K562 (cell line): ENCODE measurements around the gene AGMO. TPM values are rescaled to one million over a fixed set of nuclear protein-coding genes. Genes with fewer than 3 reads are reported as not detected.

Source experiments
- ATAC-seq: fragments of 200-7000 bp; cut with Tn5 transposase; 3 replicates; pipeline ENCODE4 v1.9.1; 2020; ENCODE audit warnings: moderate library complexity
- BruUV-seq: library from RNA; stranded (reverse); fragments of 400-500 nt; replicated peaks from 2 replicates; lab custom pipeline; 2021; lab: Mats Ljungman, UMichigan
- CTCF ChIA-PET: fragments of 300-600 bp; formaldehyde crosslinking; extraction: SDS; loops from one replicate; lab custom pipeline; 2021; ENCODE audit warnings: low intra/inter-chr PET ratio; lab: Yijun Ruan, JAX
- POLR2A ChIA-PET: fragments of 300-600, 350-650 bp; sonication (Branson Sonifier 250); formaldehyde crosslinking; extraction: SDS; loops from one replicate; lab custom pipeline; 2021; ENCODE audit warnings: antibody characterized with exemption, inconsistent platforms; lab: Yijun Ruan, JAX
- DNase-seq, 4 experiments: peaks; one replicate each; pipeline versions ENCODE4 v3.0.0 to v3.0.0-alpha.2; 2011 to 2018; ENCODE audit warnings: low spot score in 3 of 4, mixed read lengths in 3 of 4; ENCODE audit errors: extremely low read depth in 1 of 4
- FAIRE-seq: peaks from 2 replicates; lab custom pipeline; 2011; peaks lifted over from hg19 to GRCh38; lab: Jason Lieb, UNC
- H2AFZ ChIP-seq: 2 replicates; pipeline ENCODE4 v1.6.0; 2011; ENCODE audit warnings: low read depth, low read length, control low read depth, inconsistent platforms
- H3K27ac ChIP-seq: fragments of 200-600 bp; 3 replicates; pipeline ENCODE4 v1.8.0; 2011; ENCODE audit warnings: low read depth, mild to moderate bottlenecking, control low read depth, inconsistent platforms, low read length, moderate library complexity, mixed read lengths; ENCODE audit errors: extremely low read depth
- H3K27me3 ChIP-seq, 2 experiments: fragments of 300-600 bp in 1 of 2; 2 replicates in 1 of 2; 3 replicates in 1 of 2; pipeline versions ENCODE4 v1.6.0 to v1.8.0; 2011; ENCODE audit warnings: inconsistent platforms in 2 of 2, low read length in 2 of 2, mild to moderate bottlenecking in 1 of 2, mixed read lengths in 1 of 2, moderate library complexity in 1 of 2; ENCODE audit not compliant: control insufficient read depth in 2 of 2, insufficient read depth in 2 of 2
- H3K36me3 ChIP-seq: fragments of 300-600 bp; 3 replicates; pipeline ENCODE4 v1.8.0; 2011; ENCODE audit warnings: mild to moderate bottlenecking, low read length, inconsistent platforms; ENCODE audit not compliant: control insufficient read depth, insufficient read depth
- H3K4me1 ChIP-seq, 2 experiments: fragments of 200-600 bp in 1 of 2; replicated peaks in 1 of 2; 2 replicates in 1 of 2; 3 replicates in 1 of 2; pipeline versions ENCODE4 v1.5.1 to v1.8.0; 2011; ENCODE audit warnings: inconsistent platforms in 2 of 2, low read length in 2 of 2, mild to moderate bottlenecking in 1 of 2, mixed read lengths in 1 of 2, moderate library complexity in 1 of 2; ENCODE audit not compliant: control insufficient read depth in 2 of 2, insufficient read depth in 2 of 2
- H3K4me2 ChIP-seq: 2 replicates; pipeline ENCODE4 v1.6.1; 2011; ENCODE audit warnings: low read length, control low read depth, inconsistent platforms, mixed read lengths; ENCODE audit not compliant: insufficient read depth
- H3K4me3 ChIP-seq: fragments of 200-600 bp; sonication (generic), shearing (Covaris generic); 2 replicates; pipeline ENCODE4 v1.5.1; 2016; ENCODE audit warnings: control low read depth, inconsistent platforms
- H3K79me2 ChIP-seq: fragments of 200-600 bp; 3 replicates; pipeline ENCODE4 v1.8.0; 2011; ENCODE audit warnings: low read length, inconsistent platforms; ENCODE audit not compliant: control insufficient read depth, insufficient read depth
- H3K9ac ChIP-seq, 2 experiments: 2 replicates each; pipeline versions ENCODE4 v1.6.0 to v1.6.1; 2011; ENCODE audit warnings: low read depth in 2 of 2, low read length in 2 of 2, control low read depth in 1 of 2, inconsistent platforms in 1 of 2, mild to moderate bottlenecking in 1 of 2, mixed read lengths in 1 of 2; ENCODE audit not compliant: insufficient read depth in 1 of 2
- H3K9me1 ChIP-seq: one replicate; pipeline ENCODE4 v1.6.0; 2011; ENCODE audit warnings: inconsistent platforms, mild to moderate bottlenecking, low read length, moderate library complexity; ENCODE audit not compliant: control insufficient read depth, insufficient read depth
- H3K9me3 ChIP-seq: replicated peaks from 2 replicates; pipeline ENCODE4 v1.5.1; 2011; ENCODE audit warnings: low read depth, low read length, inconsistent platforms; ENCODE audit not compliant: control insufficient read depth, insufficient read depth
- H4K20me1 ChIP-seq: replicated peaks from 2 replicates; pipeline ENCODE4 v1.6.1; 2011; ENCODE audit warnings: low read length, inconsistent platforms, mixed read lengths; ENCODE audit not compliant: control insufficient read depth, insufficient read depth
- ATF1 ChIP-seq, 2 experiments: fragments of 450-650 bp in 1 of 2; IDR thresholded peaks; 2 replicates each; pipeline ENCODE4 v1.6.1; 2016; ENCODE audit warnings: missing compliant biosample characterization in 1 of 2, missing genetic modification characterization in 1 of 2
- DIDO1 ChIP-seq: fragments of 450-650 bp; IDR thresholded peaks from 2 replicates; pipeline ENCODE4 v1.6.1; 2016; ENCODE audit warnings: low read depth, missing biosample characterization, missing genetic modification characterization
- DMBX1 ChIP-seq: fragments of 250-450 bp; sonication (Bioruptor Pico); IDR thresholded peaks from 2 replicates; pipeline ENCODE4 v1.8.0; 2022; ENCODE audit warnings: inconsistent platforms, mild to moderate bottlenecking, moderate library complexity, borderline replicate concordance
- ELF2 ChIP-seq: fragments of 250-450 bp; sonication (Bioruptor Pico); IDR thresholded peaks from 2 replicates; pipeline ENCODE4 v1.5.0; 2021; ENCODE audit warnings: mild to moderate bottlenecking
- GABPB1 ChIP-seq: sonication (generic); formaldehyde crosslinking; IDR thresholded peaks from 2 replicates; pipeline ENCODE4 v1.8.0; 2022; ENCODE audit warnings: mild to moderate bottlenecking, missing genetic modification reagents
- JUND ChIP-seq, 2 experiments: IDR thresholded peaks; 2 replicates in 1 of 2; 3 replicates in 1 of 2; pipeline ENCODE4 v1.6.1; 2011; ENCODE audit warnings: borderline replicate concordance in 2 of 2, low read depth in 2 of 2, low read length in 2 of 2, improper control_type of control experiment in 1 of 2, missing biosample characterization in 1 of 2, missing genetic modification characterization in 1 of 2, missing genetic modification reagents in 1 of 2
- L3MBTL2 ChIP-seq: fragments of 450-650 bp; IDR thresholded peaks from 2 replicates; pipeline ENCODE4 v1.6.1; 2016; ENCODE audit warnings: mild to moderate bottlenecking, moderate library complexity
- NEUROD1 ChIP-seq: fragments of 150-350 bp; IDR thresholded peaks from 2 replicates; pipeline ENCODE4 v1.6.1; 2014; ENCODE audit warnings: borderline replicate concordance, low read length, low read depth; ENCODE audit not compliant: partially characterized antibody
- PTRF ChIP-seq: fragments of 450-650 bp; IDR thresholded peaks from 2 replicates; pipeline ENCODE4 v1.6.1; 2016; ENCODE audit warnings: mild to moderate bottlenecking, missing genetic modification characterization, missing compliant biosample characterization
- RAD21 ChIP-seq, 2 experiments: fragments of 250-450 bp in 1 of 2; fragments of 450-650 bp in 1 of 2; sonication (Bioruptor Pico) in 1 of 2; formaldehyde crosslinking in 1 of 2; IDR thresholded peaks in 1 of 2; conservative IDR thresholded peaks in 1 of 2; 2 replicates each; pipeline versions ENCODE4 v1.4.0 to v1.8.0; 2020 to 2022; ENCODE audit warnings: mild to moderate bottlenecking in 2 of 2, moderate library complexity in 1 of 2
- RBFOX2 ChIP-seq: fragments of 200-400 bp; formaldehyde crosslinking; IDR thresholded peaks from 2 replicates; pipeline ENCODE4 v1.6.1; 2017; ENCODE audit warnings: low read depth, mild to moderate bottlenecking, low read length, moderate library complexity
- TAF9B ChIP-seq: fragments of 450-650 bp; IDR thresholded peaks from 2 replicates; pipeline ENCODE4 v1.6.1; 2018; ENCODE audit warnings: mild to moderate bottlenecking; ENCODE audit not compliant: partially characterized antibody
- ZEB2 ChIP-seq: fragments of 450-650 bp; IDR thresholded peaks from 2 replicates; pipeline ENCODE4 v1.6.1; 2016
- ZNF184 ChIP-seq: sonication (generic); formaldehyde crosslinking; IDR thresholded peaks from 2 replicates; pipeline ENCODE4 v1.5.0; 2020; ENCODE audit warnings: missing genetic modification reagents
- ZNF449 ChIP-seq: fragments of 250-450 bp; sonication (Bioruptor Pico); IDR thresholded peaks from 2 replicates; pipeline ENCODE4 v1.8.0; 2022; ENCODE audit warnings: moderate library complexity, mild to moderate bottlenecking, inconsistent platforms
- ZZZ3 ChIP-seq: fragments of 450-650 bp; IDR thresholded peaks from 2 replicates; pipeline ENCODE4 v1.6.1; 2016; ENCODE audit warnings: antibody characterized with exemption, mild to moderate bottlenecking, moderate library complexity
- WGBS: fragments of 100-300 bp; shearing (Covaris generic); methylation state at CpG from one replicate; pipeline ENCODE4 v1.1.6; 2016; ENCODE audit warnings: low coverage, mixed read lengths; ENCODE audit not compliant: insufficient coverage; ENCODE audit errors: missing lambda C conversion rate; 5-methylcytosine and 5-hydroxymethylcytosine counted together
- in situ Hi-C: fragments of 300-500 bp; cut with MboI; formaldehyde crosslinking; loops from 4 replicates; pipeline ENCODE4 v1.15.0; 2018; ENCODE audit warnings: inconsistent platforms, mixed read lengths
- intact Hi-C: fragments of 100-400 bp; cut with micrococcal nuclease; formaldehyde crosslinking; loops from 2 replicates; pipeline ENCODE4 v1.14.2; 2022
- polyA plus RNA-seq, 8 experiments: library from polyadenylated mRNA; depleted of rRNA in 4 of 8; stranded (reverse) in 5 of 8; unstranded in 3 of 8; fragments of >200 nt; fragmentation: Nextera tagmentation in 2 of 8; fragmentation: Illumina TruSeq in 1 of 8; extraction: Ambion mirVana in 2 of 8; extraction: Trizol in 1 of 8; gene quantifications; 2 replicates each; pipeline versions ENCODE4 v1.2.1 to v1.2.3, GENCODE V29; 2011 to 2014; ENCODE audit warnings: inconsistent platforms in 1 of 8, missing spikeins in 1 of 8
- total RNA-seq, 7 experiments: library from RNA; depleted of rRNA in 6 of 7; stranded (reverse); fragments of >200 nt in 6 of 7; fragmentation: Illumina TruSeq in 2 of 7; extraction: Trizol in 2 of 7; gene quantifications; 2 replicates each; pipeline versions ENCODE4 v1.2.1 to v1.2.3, GENCODE V29; 2011 to 2021; ENCODE audit warnings: low replicate concordance in 1 of 7

The AGMO gene
- total and polyA plus RNA-seq, 9 of the 15 experiments (the other 6 are each of a cell fraction or from before 2014, with no cell fraction given) = 0.30 to 1.4 (median 0.69) TPM; not detected in 1

- no peak for DNase-seq
- FAIRE-seq = no peak
- WGBS = 0% methylated on average over 4 of the region's 4 CpGs
- ATAC-seq = no peak
- H3K9me1 ChIP-seq = no peaks in the 10 kb centered on the region
- H2AFZ ChIP-seq = no peak overlapping the region
- TF ChIP-seq RAD21 (CRISPR knock-in tag; conservative IDR thresholded peaks at IDR 0.05 in 1 of 2, IDR thresholded peaks at IDR 0.05 in 1 of 2) (peak in 1 of 2 experiments; percentile 34; a peak in 2 of 4 replicates), RBFOX2 (no peak), ZNF184 (CRISPR knock-in tag) (no peak), ELF2 (no peak), JUND (IDR thresholded peaks at IDR 0.05; ENCODE audit: borderline replicate concordance, low read depth, low read length) (no peak), JUND (tag; IDR thresholded peaks at IDR 0.05; ENCODE audit: borderline replicate concordance, low read depth, low read length) (no peak)
- H3K4me2 ChIP-seq = no peak overlapping the region
- H3K27me3 ChIP-seq = no peaks in the 10 kb centered on the region
- no peak overlapping the region for H3K9ac ChIP-seq
- no peak overlapping the region for H3K4me3 ChIP-seq
- in situ Hi-C loops (no loop called here), intact Hi-C loops (no loop called here)
- no peaks in the 10 kb centered on the region for H3K36me3 ChIP-seq
- H3K9me3 ChIP-seq = no peaks in the 10 kb centered on the region
- H3K27ac ChIP-seq = no peak overlapping the region
- BruUV-seq = no TSS peak
- ChIA-PET POLR2A (no interaction called here), CTCF (no interaction called here)
- H3K79me2 ChIP-seq = no peaks in the 10 kb centered on the region
- H4K20me1 ChIP-seq = no peaks in the 10 kb centered on the region
- H3K4me1 ChIP-seq = no peaks in the 10 kb centered on the region
Measured at GRCh38 chr7:15168489-15168888, 393.3 kb downstream of the AGMO start.

- Histone ChIP-seq H3K4me3 (no peak overlapping the region), H3K79me2 (no peaks in the 10 kb centered on the region), H3K27me3 (no peaks in the 10 kb centered on the region), H3K27ac (no peak overlapping the region), H4K20me1 (no peaks in the 10 kb centered on the region), H3K36me3 (no peaks in the 10 kb centered on the region), H3K4me2 (no peak overlapping the region), H3K9me1 (no peaks in the 10 kb centered on the region), H2AFZ (no peak overlapping the region), H3K4me1 (no peaks in the 10 kb centered on the region), H3K9ac (no peak overlapping the region), H3K9me3 (no peaks in the 10 kb centered on the region)
- DNase-seq (no peak), ATAC-seq (no peak), FAIRE-seq (no peak)
- 0% methylated on average over 3 of the region's 3 CpGs for WGBS
- intact Hi-C loops = no loop called here
- in situ Hi-C loops = no loop called here
- POLR2A ChIA-PET = no interaction called here
- no TSS peak for BruUV-seq
- CTCF ChIA-PET = no interaction called here
- TF ChIP-seq ZEB2 (no peak), ZZZ3 (no peak), NEUROD1 (no peak), ATF1 (CRISPR knock-in tag; IDR thresholded peaks at IDR 0.05) (no peak), ATF1 (tag; IDR thresholded peaks at IDR 0.05) (no peak), ZNF449 (no peak), GABPB1 (CRISPR knock-in tag) (no peak), PTRF (tag) (no peak), L3MBTL2 (no peak), DMBX1 (CRISPR knock-in tag) (no peak), TAF9B (no peak), DIDO1 (no peak)
Measured at GRCh38 chr7:15167912-15168311, 393.9 kb downstream of the AGMO start.
